Fibroblast of skin of left quadriceps (primary cell): ENCODE results near the gene KIF15.
"Not testable (repeated sequence)": the region's sequence is repeated elsewhere in the genome, so short reads cannot be mapped to it uniquely, and the experiment has no call there.

Experiments used
- DNase-seq, 2 experiments: peaks; one replicate each; pipeline ENCODE4 v3.0.0-alpha.2; 2013; ENCODE audit warnings: low read depth in 2 of 2

Gene KIF15

GRCh38 chr3:44816334-44816733 is 54.7 kb downstream of the KIF15 start:
- not testable (repeated sequence) for DNase-seq

GRCh38 chr3:44821206-44821605 is 59.6 kb downstream of the KIF15 start:
- not testable (repeated sequence) for DNase-seq

GRCh38 chr3:44825264-44825925 is 63.8 kb downstream of the KIF15 start:
- peak; percentile 37 to 40 for DNase-seq

GRCh38 chr3:44827196-44827595 is 65.6 kb downstream of the KIF15 start:
- DNase-seq: no peak

GRCh38 chr3:44831232-44831631 is 69.6 kb downstream of the KIF15 start:
- no peak for DNase-seq

- DNase-seq: no peak
Measured at GRCh38 chr3:44832032-44832431, 70.4 kb downstream of the KIF15 start.

GRCh38 chr3:44832965-44833364 is 71.4 kb downstream of the KIF15 start:
- DNase-seq: no peak

GRCh38 chr3:44833394-44833793 is 71.8 kb downstream of the KIF15 start:
- no peak for DNase-seq

GRCh38 chr3:44835684-44836083 is 74.1 kb downstream of the KIF15 start:
- no peak for DNase-seq

GRCh38 chr3:44842376-44842775 is 80.8 kb downstream of the KIF15 start:
- no peak for DNase-seq

GRCh38 chr3:44845528-44846520 is 84.2 kb downstream of the KIF15 start:
- peak in 1 of 2 experiments; percentile 12 for DNase-seq

- no peak for DNase-seq
Measured at GRCh38 chr3:44848634-44849033, 87.0 kb downstream of the KIF15 start.

GRCh38 chr3:44856663-44857062 is 95.1 kb downstream of the KIF15 start:
- not testable (repeated sequence) for DNase-seq

- no peak for DNase-seq
Measured at GRCh38 chr3:44860117-44860516, 98.5 kb downstream of the KIF15 start.

GRCh38 chr3:44861412-44862225 is 100.0 kb downstream of the KIF15 start, which contains the start of gene TMEM42:
Gene TMEM42, plus strand, starts transcription at chr3:44861912. Its CDS starts 13 bp downstream, at chr3:44861925.
- DNase-seq: peak; percentile 74 to 78

- DNase-seq: peak in 1 of 2 experiments; percentile 3
Measured at GRCh38 chr3:44862226-44862637, 100.6 kb downstream of the KIF15 start.

- DNase-seq: no peak
Measured at GRCh38 chr3:44865272-44866035, 103.9 kb downstream of the KIF15 start.

GRCh38 chr3:44867421-44868111 is 106.0 kb downstream of the KIF15 start:
- DNase-seq: no peak

- no peak for DNase-seq
Measured at GRCh38 chr3:44870375-44871061, 108.9 kb downstream of the KIF15 start.

GRCh38 chr3:44874308-44874707 is 112.7 kb downstream of the KIF15 start, which contains the start of gene TGM4:
Gene TGM4, plus strand, starts transcription at chr3:44874608. Its CDS starts 71 bp downstream, at chr3:44874679.
- no peak for DNase-seq
